ENCODE data around the gene FAM20B.

Gene FAM20B

DNA sequence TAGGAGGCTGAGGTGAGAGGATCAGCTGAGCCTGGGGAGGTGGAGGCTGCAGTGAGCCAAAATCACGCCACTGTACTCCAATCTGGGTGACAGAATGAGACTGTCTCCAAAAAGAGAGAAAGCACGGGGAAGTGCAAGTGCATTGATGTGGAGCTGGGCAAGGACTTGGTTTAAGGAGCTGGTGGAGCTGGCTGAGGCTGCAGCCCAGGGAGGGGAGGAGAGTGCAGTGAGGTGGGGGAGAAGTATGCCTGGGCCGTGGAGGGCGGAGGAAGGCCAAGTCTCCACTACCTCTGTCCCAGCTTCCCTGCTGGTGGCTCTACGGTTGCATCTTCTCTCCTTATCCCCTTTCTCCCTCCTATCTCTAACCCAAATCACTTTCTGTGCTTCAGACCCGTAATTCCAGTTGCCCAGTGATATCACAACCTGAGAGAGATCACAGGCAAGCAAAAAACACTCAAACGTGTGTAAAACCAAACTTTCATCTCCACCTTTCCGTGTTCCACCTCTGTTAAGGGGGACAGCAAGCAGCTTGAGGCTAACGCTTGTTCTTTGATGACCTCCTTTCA lies 67.3 kb downstream of the FAM20B start:
- no peak for DNase-seq

DNA sequence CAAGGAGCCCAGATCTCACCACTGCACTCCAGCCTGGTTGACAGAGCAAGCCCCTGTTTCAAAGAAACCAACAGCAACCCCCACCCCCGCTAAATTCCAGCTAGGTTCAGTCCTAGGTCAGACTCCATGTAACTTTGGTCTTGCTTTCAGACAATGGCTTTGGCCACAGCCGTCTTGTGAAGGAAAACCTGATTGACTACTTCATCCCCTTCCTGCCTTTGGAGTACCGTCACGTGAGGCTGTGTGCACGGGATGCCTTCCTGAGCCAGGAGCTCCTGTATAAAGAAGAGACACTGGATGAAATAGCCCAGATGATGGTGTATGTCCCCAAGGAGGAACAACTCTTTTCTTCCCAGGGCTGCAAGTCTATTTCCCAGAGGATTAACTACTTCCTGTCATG lies 69.1 kb downstream of the FAM20B start:
- DNase-seq = no peak

DNA sequence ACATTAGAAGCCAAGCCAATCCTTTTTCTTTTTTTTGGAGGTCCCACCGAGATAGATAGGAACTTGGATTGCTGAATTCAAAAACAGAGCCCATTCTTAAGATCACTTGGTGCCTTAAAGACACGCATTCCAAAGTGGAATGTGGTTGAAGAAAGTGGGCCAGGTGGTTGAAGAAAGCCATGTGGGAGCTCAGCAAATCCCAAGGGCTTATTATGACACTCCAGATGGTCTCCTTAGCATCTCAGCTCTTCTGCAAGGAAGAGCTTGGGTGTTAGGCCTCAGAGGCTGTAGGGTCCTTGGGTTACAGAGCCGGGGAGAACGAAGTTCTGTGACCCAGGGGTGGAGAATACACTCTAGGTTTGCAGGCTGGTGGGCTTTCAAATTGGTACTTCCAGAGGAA lies 69.7 kb downstream of the FAM20B start:
- DNase-seq = no peak

DNA sequence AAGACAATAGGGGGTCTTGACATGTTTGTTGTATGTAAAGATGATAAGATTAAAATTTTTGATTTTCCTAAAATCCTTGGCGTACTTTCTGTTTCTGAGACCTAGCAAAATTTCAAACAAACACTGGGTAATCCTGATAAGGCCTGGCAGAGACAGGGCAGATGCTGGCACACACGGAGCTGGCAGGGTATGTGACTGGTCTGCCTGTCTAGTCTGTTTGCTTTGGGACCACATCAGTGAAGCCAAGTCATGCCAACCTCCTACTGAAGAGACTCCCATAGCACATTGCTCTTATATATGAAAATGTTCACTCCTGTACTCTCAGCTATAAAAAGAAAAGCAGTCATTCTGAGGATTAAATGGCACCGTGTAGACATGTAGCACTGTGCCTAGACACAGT lies 70.2 kb downstream of the FAM20B start:
- no peak for DNase-seq

DNA sequence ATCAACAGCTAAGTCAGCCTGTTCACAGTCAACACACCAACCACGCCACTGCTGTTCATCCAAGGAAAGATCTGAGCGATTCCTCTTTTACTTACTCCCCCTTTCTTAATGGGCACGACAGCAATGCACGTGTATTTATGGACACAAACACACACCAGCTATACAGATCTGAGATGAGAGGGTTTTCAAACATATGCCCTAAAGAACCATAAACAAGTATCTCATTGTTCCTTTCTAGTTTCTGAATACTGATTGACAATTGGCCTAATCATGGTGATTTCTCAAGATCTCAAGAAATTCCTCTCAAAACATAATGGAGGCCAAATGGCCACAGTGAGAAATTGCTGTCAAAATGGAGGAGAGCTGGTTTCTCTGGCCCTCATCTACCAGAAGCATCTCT lies 74.2 kb downstream of the FAM20B start:
- DNase-seq = no peak

DNA sequence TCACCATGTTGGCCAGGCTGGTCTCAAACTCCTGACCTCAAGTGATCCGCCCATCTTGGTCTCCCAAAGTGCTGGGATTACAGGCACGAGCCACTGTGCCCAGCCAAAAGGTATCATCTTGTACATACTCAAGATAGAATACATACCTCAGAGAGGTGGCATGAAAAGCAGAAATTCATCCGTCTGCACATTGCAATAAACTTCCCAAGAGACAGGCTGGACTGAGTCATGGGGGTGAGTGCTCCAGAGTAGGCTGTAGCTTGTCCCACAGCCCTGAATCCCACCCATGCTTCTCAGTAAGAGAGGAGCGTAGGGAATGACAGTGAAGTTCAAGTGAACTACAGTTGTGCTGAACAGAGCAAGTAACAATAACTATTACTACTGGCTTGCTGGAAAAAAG lies 75.9 kb downstream of the FAM20B start:
- DNase-seq = no peak

DNA sequence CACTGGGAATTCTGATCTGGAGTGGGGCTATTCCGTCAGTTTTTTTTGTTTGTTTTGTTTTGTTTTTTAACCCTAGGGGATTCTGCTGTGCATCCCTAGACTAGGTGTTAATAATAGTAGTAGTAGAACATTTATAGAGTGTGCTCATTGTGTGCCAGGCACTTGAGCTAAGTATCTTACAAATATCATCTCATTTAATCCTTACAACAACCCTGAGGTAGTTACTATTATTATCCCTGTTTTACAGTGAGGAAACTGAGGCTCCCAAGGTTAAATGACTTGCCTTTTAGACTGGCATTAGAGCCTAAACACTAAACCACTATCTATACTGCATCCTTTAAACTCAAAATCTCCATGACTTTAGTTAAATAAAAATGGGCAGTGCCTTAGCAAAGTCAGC lies 78.3 kb downstream of the FAM20B start:
- DNase-seq = no peak

DNA sequence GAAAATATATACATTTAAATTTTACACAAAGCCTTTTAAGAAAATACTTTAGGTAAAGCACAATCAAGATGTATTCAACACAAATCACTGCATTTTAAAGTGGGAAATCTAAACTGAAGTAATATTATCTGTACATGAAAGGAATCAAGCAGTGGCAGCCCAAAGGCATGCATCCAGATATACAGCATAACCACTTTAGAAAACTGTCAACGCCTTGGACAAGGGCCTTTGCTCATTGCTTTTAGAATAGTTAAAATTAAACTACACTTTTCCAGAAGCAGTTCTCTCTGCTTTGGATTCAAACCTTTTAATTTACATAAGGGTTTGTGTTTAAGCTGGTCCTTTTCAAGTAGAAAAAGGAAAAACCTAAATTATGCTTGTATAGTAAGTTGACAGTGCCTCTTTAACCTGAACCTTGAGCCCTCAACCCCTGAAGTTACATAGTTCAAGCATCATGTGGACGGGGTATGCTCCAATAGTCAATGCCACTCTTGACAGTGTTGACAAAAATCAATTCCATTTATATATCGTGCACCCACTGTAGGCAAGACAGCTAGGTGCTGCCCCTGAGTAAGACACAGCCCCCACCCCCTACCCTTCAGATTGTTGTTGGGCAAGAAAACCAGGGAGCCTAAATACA lies 79.0 kb downstream of the FAM20B start:
- no peak for DNase-seq

DNA sequence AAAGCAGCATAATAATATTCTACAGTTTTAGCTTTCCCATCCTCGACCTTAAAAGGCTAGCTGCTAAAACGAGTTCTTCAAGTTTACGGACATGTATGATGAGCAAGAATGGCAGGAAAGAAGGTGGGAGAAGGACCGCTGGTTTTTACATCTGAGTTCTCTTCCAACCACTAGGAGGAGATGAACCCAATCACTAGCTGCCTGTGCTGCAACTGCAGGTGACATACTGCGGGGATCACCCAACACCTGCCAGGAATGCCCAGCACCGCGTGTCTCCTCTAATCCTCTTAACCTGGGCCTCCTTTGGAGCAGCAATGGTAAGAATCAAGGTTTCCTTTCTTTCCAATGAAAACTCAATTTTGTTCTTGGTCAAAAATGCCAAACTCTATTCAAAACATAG lies 79.7 kb downstream of the FAM20B start:
- no peak for DNase-seq

DNA sequence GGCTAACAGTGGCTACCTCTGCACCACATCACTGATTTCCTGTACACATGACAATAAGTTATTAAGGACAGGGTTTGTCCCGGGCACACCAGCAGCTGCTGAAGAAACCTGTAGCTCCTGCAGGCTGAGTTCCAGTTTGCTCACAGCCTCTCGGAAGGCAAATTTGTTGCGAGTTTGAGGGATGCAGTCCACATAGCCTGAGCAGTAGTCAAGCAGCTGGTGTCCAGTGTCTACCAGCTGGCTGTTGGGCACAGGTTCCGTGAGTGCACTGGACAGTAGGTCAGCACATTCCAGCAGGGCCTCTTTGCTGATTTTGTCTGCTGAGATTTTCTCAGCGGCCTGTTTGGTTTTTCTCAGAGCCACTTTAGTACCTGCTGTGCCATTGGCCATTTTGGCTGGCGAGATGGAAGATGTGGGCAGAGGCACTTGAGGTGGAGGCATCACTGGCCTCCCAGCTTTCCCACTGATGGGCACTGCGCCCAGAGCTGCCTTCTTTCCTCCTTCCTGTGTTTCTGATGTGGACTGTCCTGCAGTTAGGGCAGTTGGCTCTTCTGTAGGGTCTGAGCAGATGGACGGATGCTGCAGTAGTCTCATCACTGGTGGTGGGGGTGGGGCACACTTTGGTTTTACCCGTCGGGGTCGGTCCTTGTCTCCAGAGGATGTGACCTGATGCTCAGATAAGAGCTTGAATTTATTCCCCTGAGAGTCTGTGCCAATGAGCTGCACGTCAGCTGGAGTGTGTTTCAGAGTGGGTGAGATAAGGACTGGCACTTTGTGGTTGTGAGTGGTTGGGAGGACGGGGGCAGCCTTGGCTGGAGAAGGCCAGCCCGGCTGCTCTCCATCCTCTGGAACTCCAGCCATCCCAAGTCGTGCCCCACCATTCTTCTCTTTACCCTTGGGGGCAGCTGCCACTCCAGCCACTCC lies 82.3 kb downstream of the FAM20B start:
- no peak for DNase-seq

DNA sequence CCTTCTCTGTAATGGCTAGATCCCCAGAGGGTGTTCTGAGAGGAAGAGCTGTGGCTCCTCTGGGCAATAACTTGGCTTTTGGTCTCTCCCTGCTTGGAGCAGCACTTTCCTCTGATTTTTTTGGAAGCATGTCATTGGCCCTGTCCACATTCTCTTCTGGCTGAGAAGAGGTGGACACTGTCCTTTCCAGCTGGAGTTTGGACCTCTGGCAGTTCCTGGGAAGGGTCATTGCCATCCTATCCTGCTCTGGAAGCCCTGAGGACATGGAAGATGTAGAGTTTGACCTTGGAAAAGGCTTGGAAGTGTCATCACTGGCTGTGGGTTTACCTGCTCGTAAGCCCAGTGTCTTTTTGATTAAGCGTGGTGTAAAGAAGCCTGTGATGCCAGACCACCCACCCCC lies 83.0 kb downstream of the FAM20B start:
- DNase-seq = no peak

DNA sequence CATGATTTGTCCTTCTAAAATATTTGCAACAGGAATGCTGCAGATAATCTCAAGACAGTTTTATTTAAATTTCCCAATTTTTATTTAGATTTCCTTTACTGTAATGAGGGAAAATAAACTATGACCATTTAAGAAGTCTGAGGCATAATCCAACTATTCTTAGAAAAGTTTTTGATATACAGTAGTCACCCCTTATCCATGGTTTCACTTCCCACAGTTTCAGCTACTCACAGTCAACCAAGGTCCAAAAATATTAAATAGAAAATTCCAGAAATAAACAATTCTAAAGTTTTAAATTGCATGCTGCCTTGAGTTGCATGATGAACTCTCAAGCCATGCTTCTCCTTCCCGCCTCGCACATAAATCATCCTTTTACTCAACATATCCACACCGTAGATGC lies 89.5 kb downstream of the FAM20B start:
- DNase-seq = no peak

DNA sequence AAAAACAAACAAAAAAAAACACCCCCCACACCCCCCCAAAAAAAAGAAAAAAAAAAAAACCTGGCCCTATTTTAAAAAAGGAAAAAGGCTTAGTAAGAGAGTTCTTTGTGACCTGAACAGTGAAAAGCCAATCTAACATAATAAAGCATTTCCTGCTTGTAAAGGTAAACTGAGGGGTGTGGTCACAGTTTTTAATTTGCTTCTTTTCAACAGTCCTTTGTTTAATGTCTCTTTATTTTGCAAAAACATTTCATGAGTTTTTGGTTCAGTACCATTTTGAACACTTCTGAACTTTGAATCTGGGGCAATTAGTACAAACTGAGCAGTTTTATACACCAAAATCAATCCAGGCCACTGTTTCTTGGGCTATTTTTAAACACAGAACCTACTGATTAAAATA lies 93.8 kb downstream of the FAM20B start:
- no peak for DNase-seq

DNA sequence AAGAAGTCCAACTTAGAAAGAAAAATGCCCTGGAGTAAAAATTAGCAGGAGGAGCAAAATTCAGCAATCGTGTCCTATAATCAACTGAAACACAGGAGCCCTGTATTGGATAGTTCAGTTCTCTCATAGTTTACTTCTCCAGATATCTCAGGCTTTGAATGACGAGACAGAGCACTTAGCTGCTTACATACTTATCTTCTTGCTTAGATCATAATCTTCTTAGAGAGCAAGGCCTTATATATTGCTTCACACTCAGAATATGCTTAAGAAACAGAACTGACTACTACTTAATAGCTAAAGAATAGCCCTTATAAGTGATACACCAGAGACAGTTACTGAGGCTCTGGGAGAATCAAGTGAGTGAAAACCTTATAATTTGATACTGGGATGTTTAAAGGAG lies 95.0 kb downstream of the FAM20B start:
- DNase-seq = no peak

DNA sequence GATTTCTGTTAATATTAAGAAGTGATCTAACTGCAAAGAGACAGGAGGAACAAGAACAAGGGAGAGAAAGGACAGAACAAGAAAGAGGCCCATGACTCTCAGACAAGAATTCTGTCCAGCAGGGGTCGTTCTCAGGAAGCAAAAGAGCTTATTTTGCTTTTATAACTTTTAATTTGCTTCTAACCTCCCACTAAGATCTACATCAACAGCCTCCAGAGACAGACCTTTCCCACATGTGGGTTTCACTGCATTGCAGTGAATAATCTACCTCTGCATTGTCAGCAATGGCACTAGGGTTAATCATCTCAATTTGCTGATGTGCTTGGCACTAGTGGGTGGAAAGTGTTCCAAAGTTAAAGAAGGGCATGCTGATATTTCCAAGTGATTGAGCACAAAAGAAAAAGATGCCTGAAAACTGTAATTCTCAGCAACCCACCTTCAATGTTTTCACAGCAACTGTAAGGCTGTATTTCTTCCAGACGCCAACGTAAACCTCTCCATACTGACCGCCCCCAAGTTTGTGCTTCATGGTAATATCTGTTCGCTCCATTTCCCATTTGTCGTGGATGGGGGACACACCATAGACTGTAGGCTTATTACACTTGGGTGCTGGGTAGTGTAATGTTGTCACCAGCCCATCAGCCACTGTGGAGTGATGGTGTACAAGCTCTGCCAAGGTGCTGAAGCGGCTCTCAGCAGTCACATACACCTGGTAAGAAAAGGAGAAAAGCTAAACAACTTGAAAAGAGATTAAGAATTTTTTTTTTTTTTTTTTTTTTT lies 95.7 kb downstream of the FAM20B start:
- no peak for DNase-seq

DNA sequence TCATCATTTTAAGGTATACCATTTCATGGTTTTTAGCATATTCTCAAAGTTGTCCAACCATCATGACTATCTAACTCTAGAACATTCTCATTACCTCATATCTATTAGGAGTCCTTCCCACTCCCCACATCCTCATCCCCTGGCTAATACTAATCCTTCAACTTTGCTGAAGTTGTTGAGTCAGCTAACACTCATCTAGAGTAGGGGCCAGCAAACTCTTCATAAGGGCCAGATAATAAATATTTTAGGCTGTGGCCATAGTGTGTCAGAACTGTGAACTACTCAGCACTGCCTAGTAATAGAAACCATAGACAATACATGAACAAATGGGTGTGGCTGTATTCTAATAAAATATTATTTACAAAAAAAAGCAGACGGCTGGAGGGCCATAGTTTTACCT lies 99.2 kb downstream of the FAM20B start:
- DNase-seq = no peak

Data from activated gamma-delta T cell (primary cell).